Large intestine (tissue), 3 donors: Measurements from ENCODE around the gene CAPRIN1. TPM values are rescaled to one million over a fixed set of nuclear protein-coding genes. Genes with fewer than 3 reads are reported as not detected.

ENCODE experiments used
- DNase-seq, 2 donors: peaks; one replicate each; pipeline versions ENCODE4 v3.0.0 to v3.0.0-alpha.2; 2013
- H3K27ac ChIP-seq: one replicate; pipeline ENCODE4 v1.5.1; 2013; ENCODE audit warnings: low read length
- H3K27me3 ChIP-seq: 2 replicates; pipeline ENCODE4 v1.6.1; 2013; ENCODE audit warnings: low read length; ENCODE audit not compliant: control insufficient read depth, insufficient read depth
- H3K36me3 ChIP-seq: 2 replicates; pipeline ENCODE4 v1.6.1; 2013; ENCODE audit warnings: low read length; ENCODE audit not compliant: control insufficient read depth, insufficient read depth
- H3K4me1 ChIP-seq: one replicate; pipeline ENCODE4 v1.6.1; 2013; ENCODE audit warnings: low read length; ENCODE audit not compliant: control insufficient read depth, insufficient read depth
- H3K4me3 ChIP-seq: one replicate; pipeline ENCODE4 v1.5.1; 2013; ENCODE audit warnings: low read length
- H3K9me3 ChIP-seq: one replicate; pipeline ENCODE4 v1.6.1; 2013; ENCODE audit warnings: mild to moderate bottlenecking, low read depth, low read length, moderate library complexity; ENCODE audit not compliant: control insufficient read depth
- WGBS: methylation state at CpG from one replicate; pipeline ENCODE4 v1.1.5; 2013; ENCODE audit warnings: low lambda C conversion rate; ENCODE audit not compliant: insufficient coverage; 5-methylcytosine and 5-hydroxymethylcytosine counted together
- polyA plus RNA-seq: library from polyadenylated mRNA; unstranded; fragments of 120-200 nt; gene quantifications from one replicate; pipeline ENCODE4 v1.2.1, GENCODE V29; 2013

The CAPRIN1 gene
- polyA plus RNA-seq, 1 donor = 162 TPM

GRCh38 chr11:34139346-34139745 lies 87.8 kb downstream of the CAPRIN1 start:
- Histone ChIP-seq H3K4me3 (no peak overlapping the region), H3K27me3 (no peaks in the 10 kb centered on the region), H3K9me3 (no peaks in the 10 kb centered on the region), H3K4me1 (no peaks in the 10 kb centered on the region), H3K36me3 (peaks cover 96% of the 10 kb centered on the region), H3K27ac (no peak overlapping the region)
- no CpG with 5 or more reads among the region's 7 CpGs for WGBS
- DNase-seq = no peak

- no peaks in the 10 kb centered on the region for H3K9me3 ChIP-seq
- H3K36me3 ChIP-seq = peaks cover 96% of the 10 kb centered on the region
- no peaks in the 10 kb centered on the region for H3K4me1 ChIP-seq
- H3K4me3 ChIP-seq = no peak overlapping the region
- H3K27ac ChIP-seq = no peak overlapping the region
- no peak for DNase-seq
- WGBS = no CpG with 5 or more reads among the region's 11 CpGs
- H3K27me3 ChIP-seq = no peaks in the 10 kb centered on the region
These were observed 88.6 kb downstream of the CAPRIN1 start for GRCh38 chr11:34140149-34140548.

GRCh38 chr11:34143048-34143447 lies 91.5 kb downstream of the CAPRIN1 start:
- H3K36me3 ChIP-seq = peaks cover 97% of the 10 kb centered on the region
- no peaks in the 10 kb centered on the region for H3K9me3 ChIP-seq
- H3K27me3 ChIP-seq = no peaks in the 10 kb centered on the region
- no peak overlapping the region for H3K4me3 ChIP-seq
- no peaks in the 10 kb centered on the region for H3K4me1 ChIP-seq
- H3K27ac ChIP-seq = no peak overlapping the region
- no peak for DNase-seq
- WGBS = no CpG with 5 or more reads among the region's 2 CpGs

GRCh38 chr11:34145073-34145472 lies 93.5 kb downstream of the CAPRIN1 start:
- Histone ChIP-seq H3K4me3 (no peak overlapping the region), H3K4me1 (no peaks in the 10 kb centered on the region), H3K36me3 (peaks cover 94% of the 10 kb centered on the region), H3K9me3 (no peaks in the 10 kb centered on the region), H3K27me3 (no peaks in the 10 kb centered on the region), H3K27ac (no peak overlapping the region)
- DNase-seq = no peak
- WGBS = no CpG with 5 or more reads among the region's 5 CpGs

GRCh38 chr11:34145847-34146381 lies 94.4 kb downstream of the CAPRIN1 start:
- H3K36me3 ChIP-seq = peaks cover 85% of the 10 kb centered on the region

GRCh38 chr11:34146411-34146810 lies 94.9 kb downstream of the CAPRIN1 start:
- Histone ChIP-seq H3K9me3 (no peaks in the 10 kb centered on the region), H3K27me3 (no peaks in the 10 kb centered on the region), H3K4me1 (peaks cover 9% of the 10 kb centered on the region), H3K27ac (no peak overlapping the region), H3K4me3 (no peak overlapping the region), H3K36me3 (peaks cover 84% of the 10 kb centered on the region)
- DNase-seq = no peak
- 100% methylated on average over 1 of the region's 12 CpGs for WGBS

More at GRCh38 chr11:34145847-34146381, 94.4 kb downstream of the CAPRIN1 start:
- Histone ChIP-seq H3K4me1 (peaks cover 6% of the 10 kb centered on the region), H3K27ac (no peak overlapping the region), H3K4me3 (no peak overlapping the region), H3K27me3 (no peaks in the 10 kb centered on the region), H3K9me3 (no peaks in the 10 kb centered on the region)
- no peak for DNase-seq
- 100% methylated on average over 2 of the region's 8 CpGs for WGBS

- Histone ChIP-seq H3K27me3 (no peaks in the 10 kb centered on the region), H3K27ac (no peak overlapping the region), H3K9me3 (no peaks in the 10 kb centered on the region), H3K36me3 (peaks cover 84% of the 10 kb centered on the region), H3K4me3 (no peak overlapping the region), H3K4me1 (peaks cover 9% of the 10 kb centered on the region)
- no CpG with 5 or more reads among the region's 5 CpGs for whole genome bisulfite sequencing
- no peak for DNase-seq
These were observed 95.3 kb downstream of the CAPRIN1 start for GRCh38 chr11:34146866-34147265.

GRCh38 chr11:34147581-34147980 lies 96.0 kb downstream of the CAPRIN1 start:
- no peaks in the 10 kb centered on the region for H3K27me3 ChIP-seq
- peaks cover 9% of the 10 kb centered on the region for H3K4me1 ChIP-seq
- WGBS = no CpG with 5 or more reads among the region's 8 CpGs
- no peak for DNase-seq
- no peak overlapping the region for H3K27ac ChIP-seq
- H3K9me3 ChIP-seq = no peaks in the 10 kb centered on the region
- H3K4me3 ChIP-seq = no peak overlapping the region
- peaks cover 83% of the 10 kb centered on the region for H3K36me3 ChIP-seq

- peaks cover 74% of the 10 kb centered on the region for H3K36me3 ChIP-seq
These were observed 97.1 kb downstream of the CAPRIN1 start for GRCh38 chr11:34148504-34149165.

GRCh38 chr11:34149274-34149673 lies 97.7 kb downstream of the CAPRIN1 start:
- WGBS = no CpG with 5 or more reads among the region's 7 CpGs
- DNase-seq = no peak
- H3K27me3 ChIP-seq = no peaks in the 10 kb centered on the region
- H3K36me3 ChIP-seq = peaks cover 69% of the 10 kb centered on the region
- H3K27ac ChIP-seq = no peak overlapping the region
- peaks cover 9% of the 10 kb centered on the region for H3K4me1 ChIP-seq
- H3K4me3 ChIP-seq = no peak overlapping the region
- H3K9me3 ChIP-seq = no peaks in the 10 kb centered on the region

More at GRCh38 chr11:34148504-34149165, 97.1 kb downstream of the CAPRIN1 start:
- no CpG with 5 or more reads among the region's 16 CpGs for WGBS
- Histone ChIP-seq H3K4me3 (no peak overlapping the region), H3K4me1 (peaks cover 9% of the 10 kb centered on the region), H3K27me3 (no peaks in the 10 kb centered on the region), H3K27ac (no peak overlapping the region), H3K9me3 (no peaks in the 10 kb centered on the region)
- no peak for DNase-seq

- H3K27ac ChIP-seq = no peak overlapping the region
- H3K36me3 ChIP-seq = peaks cover 65% of the 10 kb centered on the region
- DNase-seq = no peak
These were observed 98.3 kb downstream of the CAPRIN1 start for GRCh38 chr11:34149786-34150185.

More at GRCh38 chr11:34149786-34150185, 98.3 kb downstream of the CAPRIN1 start:
- Histone ChIP-seq H3K4me3 (no peak overlapping the region), H3K9me3 (no peaks in the 10 kb centered on the region), H3K4me1 (peaks cover 9% of the 10 kb centered on the region), H3K27me3 (no peaks in the 10 kb centered on the region)
- WGBS = no CpG with 5 or more reads among the region's 13 CpGs
